Activated CD4-positive, alpha-beta T cell treated with anti-CD3 and anti-CD28 coated beads for 48 hours (primary cell): ENCODE data around the gene SEMA5A.

Source experiments
- DNase-seq: peaks from one replicate; pipeline ENCODE4 v3.0.0-alpha.2; 2020

The SEMA5A gene

GRCh38 chr5:9148242-9148641 is 397.6 kb downstream of the SEMA5A start:
- DNase-seq = no peak

GRCh38 chr5:9140711-9141110 is 405.2 kb downstream of the SEMA5A start:
- no peak for DNase-seq

- DNase-seq = no peak
Observed at GRCh38 chr5:9140202-9140601, 405.7 kb downstream of the SEMA5A start.

GRCh38 chr5:9139344-9139743 is 406.5 kb downstream of the SEMA5A start:
- DNase-seq = no peak

- no peak for DNase-seq
Observed at GRCh38 chr5:9128136-9128535, 417.7 kb downstream of the SEMA5A start.

GRCh38 chr5:9126490-9126889 is 419.4 kb downstream of the SEMA5A start:
- no peak for DNase-seq

GRCh38 chr5:9125852-9126251 is 420.0 kb downstream of the SEMA5A start:
- no peak for DNase-seq

GRCh38 chr5:9124838-9125237 is 421.0 kb downstream of the SEMA5A start:
- no peak for DNase-seq

- DNase-seq = no peak
Observed at GRCh38 chr5:9124071-9124470, 421.8 kb downstream of the SEMA5A start.

GRCh38 chr5:9122528-9122927 is 423.3 kb downstream of the SEMA5A start:
- no peak for DNase-seq

- no peak for DNase-seq
Observed at GRCh38 chr5:9121597-9121996, 424.3 kb downstream of the SEMA5A start.

- DNase-seq = no peak
Observed at GRCh38 chr5:9118852-9119251, 427.0 kb downstream of the SEMA5A start.

- DNase-seq = no peak
Observed at GRCh38 chr5:9115093-9115492, 430.8 kb downstream of the SEMA5A start.

- DNase-seq = no peak
Observed at GRCh38 chr5:9112520-9113291, 433.2 kb downstream of the SEMA5A start.

- DNase-seq = no peak
Observed at GRCh38 chr5:9108162-9108561, 437.7 kb downstream of the SEMA5A start.

GRCh38 chr5:9105851-9106250 is 440.0 kb downstream of the SEMA5A start:
- DNase-seq = no peak

- DNase-seq = no peak
Observed at GRCh38 chr5:9104571-9105339, 441.1 kb downstream of the SEMA5A start.

- DNase-seq = no peak
Observed at GRCh38 chr5:9103290-9103689, 442.6 kb downstream of the SEMA5A start.

GRCh38 chr5:9099689-9100088 is 446.2 kb downstream of the SEMA5A start:
- DNase-seq = no peak

GRCh38 chr5:9098990-9099389 is 446.9 kb downstream of the SEMA5A start:
- DNase-seq = no peak

- no peak for DNase-seq
Observed at GRCh38 chr5:9094582-9094981, 451.3 kb downstream of the SEMA5A start.

GRCh38 chr5:9091896-9092662 is 453.8 kb downstream of the SEMA5A start:
- no peak for DNase-seq

GRCh38 chr5:9090381-9091026 is 455.4 kb downstream of the SEMA5A start:
- DNase-seq = no peak
